Activated CD8-positive, alpha-beta memory T cell treated with anti-CD3 and anti-CD28 coated beads, Interleukin-2, amount 10 ng/mL, durations not matched to agents 7 days and 5 days (primary cell): Measurements from ENCODE around the gene OR8D4. TPM values are rescaled to one million over a fixed set of nuclear protein-coding genes. Genes with fewer than 3 reads are reported as not detected.
"Not testable (repeated sequence)": the region's sequence is repeated elsewhere in the genome, so short reads cannot be mapped to it uniquely, and the experiment has no call there.

Source experiments
- ATAC-seq: fragments of 150-1000 bp; cut with Tn5 transposase; one replicate; pipeline ENCODE4 v1.10.0; 2021; ENCODE audit warnings: moderate library complexity
- CTCF ChIA-PET: fragments of 350-600 bp; sonication (Branson Sonifier 250); formaldehyde crosslinking; loops from one replicate; lab custom pipeline; 2021; ENCODE audit warnings: antibody characterized with exemption; lab: Charles Lee
- DNase-seq: peaks from one replicate; pipeline ENCODE4 v3.0.0-alpha.2; 2020
- H3K27ac Mint-ChIP-seq: one replicate; pipeline ENCODE4 v1.8.0; 2021; ENCODE audit warnings: mild to moderate bottlenecking, mixed read lengths
- H3K27me3 Mint-ChIP-seq: one replicate; pipeline ENCODE4 v1.8.0; 2021; ENCODE audit warnings: mixed read lengths
- H3K36me3 Mint-ChIP-seq: one replicate; pipeline ENCODE4 v1.8.0; 2021; ENCODE audit warnings: mild to moderate bottlenecking, mixed read lengths
- H3K4me1 Mint-ChIP-seq: one replicate; pipeline ENCODE4 v1.8.0; 2021; ENCODE audit warnings: mixed read lengths
- H3K4me3 Mint-ChIP-seq: one replicate; pipeline ENCODE4 v1.8.0; 2021; ENCODE audit warnings: mild to moderate bottlenecking, moderate library complexity, mixed read lengths
- H3K9me3 Mint-ChIP-seq: one replicate; pipeline ENCODE4 v1.8.0; 2022; ENCODE audit warnings: low read depth, mixed read lengths
- total RNA-seq, 2 experiments: library from RNA; stranded (reverse); gene quantifications; one replicate each; pipeline ENCODE4 v1.2.3, GENCODE V29; 2021

The OR8D4 gene
- not detected for total RNA-seq

DNA sequence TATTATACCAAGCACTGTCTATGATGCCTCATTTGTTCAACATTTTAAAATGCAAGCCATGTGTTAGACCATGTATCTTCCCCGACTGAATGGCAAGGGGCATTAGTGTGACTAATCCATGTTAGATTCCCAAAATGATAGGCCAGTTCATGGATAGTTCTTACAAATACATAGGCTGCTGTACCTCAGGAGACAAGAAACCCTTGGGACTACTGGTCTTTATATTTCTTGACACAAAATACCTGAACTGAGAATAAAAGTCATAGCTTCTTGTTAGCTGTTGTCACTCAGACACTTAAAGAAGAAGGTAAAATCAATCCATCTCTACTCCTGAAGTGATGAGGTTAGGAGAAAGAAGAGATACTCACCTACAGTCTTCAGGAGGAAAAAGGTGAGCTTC lies at the start of gene OR8D4:
Gene OR8D4, plus strand, starts transcription at position 301 of the 400 bp plus-strand sequence. CDS start 4,265 bp downstream, outside the sequence.
- H3K36me3 Mint-ChIP-seq = no peaks in the 10 kb centered on the region
- DNase-seq (no peak), ATAC-seq (no peak)
- H3K4me3 Mint-ChIP-seq = no peak within 1 kb of the TSS
- H3K4me1 Mint-ChIP-seq = peaks cover 6% of the 10 kb centered on the region
- CTCF ChIA-PET = no interaction called here
- no peaks in the 10 kb centered on the region for H3K9me3 Mint-ChIP-seq
- H3K27ac Mint-ChIP-seq = no peak within 1 kb of the TSS
- H3K27me3 Mint-ChIP-seq = peaks cover 13% of the 10 kb centered on the region

DNA sequence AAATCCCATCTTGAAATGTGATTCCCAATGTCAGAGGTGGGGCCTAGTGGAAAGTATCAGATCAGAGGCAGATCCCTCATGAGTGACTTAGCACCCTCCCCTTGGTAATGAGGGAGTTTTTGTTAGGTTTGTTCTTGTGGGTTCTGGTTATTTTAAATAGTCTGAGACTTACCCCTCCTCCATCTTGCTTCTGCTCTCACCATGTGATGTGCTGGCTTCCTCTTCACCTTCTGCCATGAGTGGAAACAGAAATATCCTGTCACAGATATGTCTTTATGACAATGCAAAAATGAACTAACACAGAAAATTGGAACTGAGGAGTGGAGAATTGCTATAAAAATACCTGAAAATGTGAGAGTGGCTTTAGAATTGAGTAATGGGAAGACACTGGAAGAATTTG lies 49.6 kb upstream of the OR8D4 start:
- H3K27me3 Mint-ChIP-seq = peaks cover 12% of the 10 kb centered on the region
- H3K27ac Mint-ChIP-seq = no peak overlapping the region
- CTCF ChIA-PET = no interaction called here
- peaks cover 2% of the 10 kb centered on the region for H3K9me3 Mint-ChIP-seq
- no peak overlapping the region for H3K4me3 Mint-ChIP-seq
- H3K4me1 Mint-ChIP-seq = no peaks in the 10 kb centered on the region
- ATAC-seq (no peak), DNase-seq (no peak)
- no peaks in the 10 kb centered on the region for H3K36me3 Mint-ChIP-seq

- CTCF ChIA-PET = no interaction called here
- DNase-seq (no peak), ATAC-seq (no peak)
- peaks cover 2% of the 10 kb centered on the region for H3K9me3 Mint-ChIP-seq
- H3K36me3 Mint-ChIP-seq = no peaks in the 10 kb centered on the region
- H3K27me3 Mint-ChIP-seq = peaks cover 11% of the 10 kb centered on the region
- H3K4me1 Mint-ChIP-seq = no peaks in the 10 kb centered on the region
- no peak overlapping the region for H3K4me3 Mint-ChIP-seq
- H3K27ac Mint-ChIP-seq = no peak overlapping the region
Measured at GRCh38 chr11:123853038-123853437, 48.9 kb upstream of the OR8D4 start.

- Mint-ChIP-seq H3K36me3 (no peaks in the 10 kb centered on the region), H3K9me3 (peaks cover 2% of the 10 kb centered on the region), H3K27me3 (no peaks in the 10 kb centered on the region), H3K27ac (no peak overlapping the region), H3K4me1 (no peaks in the 10 kb centered on the region), H3K4me3 (no peak overlapping the region)
- CTCF ChIA-PET = no interaction called here
- no peak for ATAC-seq
- DNase-seq = no peak
Measured at GRCh38 chr11:123856444-123856843, 45.5 kb upstream of the OR8D4 start.

DNA sequence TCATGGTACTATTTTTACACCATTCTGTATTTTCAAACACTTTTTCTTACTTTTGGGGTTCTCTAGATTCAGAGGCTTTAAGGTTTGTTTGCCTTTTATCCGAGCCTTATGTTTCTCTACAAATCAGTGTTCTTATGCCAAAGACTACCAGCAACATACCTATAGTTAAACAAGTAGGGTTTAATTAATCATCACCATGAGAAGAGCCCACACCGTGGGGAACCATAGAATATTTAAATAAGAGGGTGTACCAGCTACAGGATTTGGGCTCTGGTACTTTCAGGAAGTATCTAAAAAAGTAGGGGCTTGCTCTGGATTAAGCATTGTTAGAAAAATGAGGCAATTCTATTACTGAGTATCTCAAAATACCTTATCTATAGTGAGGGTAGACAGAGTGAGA lies 42.2 kb upstream of the OR8D4 start:
- H3K4me3 Mint-ChIP-seq = no peak overlapping the region
- no peaks in the 10 kb centered on the region for H3K4me1 Mint-ChIP-seq
- CTCF ChIA-PET = no interaction called here
- DNase-seq (no peak), ATAC-seq (no peak)
- peaks cover 2% of the 10 kb centered on the region for H3K9me3 Mint-ChIP-seq
- no peaks in the 10 kb centered on the region for H3K36me3 Mint-ChIP-seq
- no peak overlapping the region for H3K27ac Mint-ChIP-seq
- H3K27me3 Mint-ChIP-seq = no peaks in the 10 kb centered on the region

DNA sequence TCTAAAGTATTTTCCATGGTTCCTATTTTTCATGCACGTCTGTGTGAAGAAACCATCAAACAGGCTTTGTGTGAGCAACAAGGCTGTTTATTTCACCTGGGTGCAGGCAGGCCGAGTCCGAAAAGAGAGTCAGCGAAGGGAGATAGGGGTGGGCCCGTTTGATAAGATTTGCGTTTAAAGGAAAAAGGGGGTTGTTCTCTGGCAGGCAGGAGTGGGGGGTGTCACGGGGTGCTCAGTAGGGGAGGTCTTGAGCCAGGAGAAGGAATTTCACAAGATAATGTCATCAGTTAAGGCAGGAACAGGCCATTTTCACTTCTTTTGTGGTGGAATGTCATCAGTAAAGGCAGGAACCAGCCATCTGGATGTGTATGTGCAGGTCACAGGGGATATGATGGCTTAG lies 36.7 kb upstream of the OR8D4 start:
- not testable (repeated sequence) for ATAC-seq, H3K27me3 Mint-ChIP-seq, H3K9me3 Mint-ChIP-seq

GRCh38 chr11:123867795-123868194 lies 34.2 kb upstream of the OR8D4 start:
- DNase-seq, CTCF ChIA-PET, H3K4me1 Mint-ChIP-seq, H3K9me3 Mint-ChIP-seq, H3K27me3 Mint-ChIP-seq, H3K27ac Mint-ChIP-seq, ATAC-seq, H3K36me3 Mint-ChIP-seq, H3K4me3 Mint-ChIP-seq: not testable (repeated sequence)

More for the DNA sequence above, 36.7 kb upstream of the OR8D4 start:
- H3K36me3 Mint-ChIP-seq, DNase-seq, H3K27ac Mint-ChIP-seq, CTCF ChIA-PET, H3K4me3 Mint-ChIP-seq, H3K4me1 Mint-ChIP-seq: not testable (repeated sequence)

- Mint-ChIP-seq H3K4me3 (no peak overlapping the region), H3K36me3 (no peaks in the 10 kb centered on the region), H3K27me3 (no peaks in the 10 kb centered on the region), H3K27ac (no peak overlapping the region), H3K4me1 (no peaks in the 10 kb centered on the region), H3K9me3 (no peaks in the 10 kb centered on the region)
- DNase-seq (no peak), ATAC-seq (no peak)
- CTCF ChIA-PET = no interaction called here
Measured at GRCh38 chr11:123880912-123881311, 21.1 kb upstream of the OR8D4 start.

GRCh38 chr11:123885570-123885969 lies 16.4 kb upstream of the OR8D4 start, which contains the start of gene TMEM225:
TMEM225 (minus strand) TSS chr11:123885670; CDS start chr11:123885425, 245 bp downstream.
- Mint-ChIP-seq H3K4me3 (no peak within 1 kb of the TSS), H3K27ac (no peak within 1 kb of the TSS), H3K36me3 (no peaks in the 10 kb centered on the region), H3K9me3 (no peaks in the 10 kb centered on the region), H3K4me1 (no peaks in the 10 kb centered on the region), H3K27me3 (no peaks in the 10 kb centered on the region)
- CTCF ChIA-PET = no interaction called here
- DNase-seq (no peak), ATAC-seq (no peak)

DNA sequence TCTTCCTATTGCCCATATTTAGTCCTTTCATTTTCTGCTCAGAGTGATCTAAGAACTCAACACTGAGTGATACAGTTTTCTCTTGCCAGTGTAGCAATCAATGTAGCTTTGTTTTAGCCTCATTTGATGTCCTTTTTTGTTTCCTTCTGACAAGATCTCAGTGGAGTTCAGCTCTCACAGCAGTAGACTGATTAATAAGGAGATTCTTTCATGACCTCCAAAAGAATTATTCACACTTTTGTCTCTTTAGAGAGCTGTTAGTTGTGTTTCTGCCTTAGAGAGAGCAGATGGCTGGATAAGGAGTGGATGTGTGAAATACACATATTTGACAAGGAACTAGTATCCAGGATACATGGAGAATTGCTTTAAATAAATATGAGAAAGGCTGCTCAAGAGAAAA lies 9.9 kb upstream of the OR8D4 start:
- H3K27ac Mint-ChIP-seq = no peak overlapping the region
- H3K27me3 Mint-ChIP-seq = peaks cover 3% of the 10 kb centered on the region
- ATAC-seq (no peak), DNase-seq (no peak)
- no peaks in the 10 kb centered on the region for H3K4me1 Mint-ChIP-seq
- H3K36me3 Mint-ChIP-seq = no peaks in the 10 kb centered on the region
- CTCF ChIA-PET = no interaction called here
- H3K4me3 Mint-ChIP-seq = no peak overlapping the region
- no peaks in the 10 kb centered on the region for H3K9me3 Mint-ChIP-seq

DNA sequence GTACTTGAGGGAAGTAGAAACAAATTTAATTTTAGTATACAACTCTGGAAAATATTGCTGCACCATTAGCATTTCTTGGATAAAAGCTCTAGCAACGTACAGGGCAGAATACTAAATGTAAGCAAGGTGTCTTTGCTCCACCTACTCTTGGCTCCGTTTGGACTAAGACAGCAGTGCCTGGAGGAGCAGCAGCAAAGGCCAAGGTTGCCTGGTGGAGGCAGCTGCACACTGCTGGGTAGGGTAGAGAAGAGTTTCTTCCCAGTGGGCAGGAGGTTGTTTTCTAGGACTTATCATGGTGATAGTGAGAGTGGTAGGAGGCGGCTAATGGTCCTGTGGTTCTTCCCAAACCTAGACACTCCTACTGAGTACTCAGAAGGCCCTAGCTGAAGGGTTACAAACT lies 2.2 kb upstream of the OR8D4 start:
- H3K27me3 Mint-ChIP-seq = peaks cover 9% of the 10 kb centered on the region
- H3K36me3 Mint-ChIP-seq = no peaks in the 10 kb centered on the region
- no peaks in the 10 kb centered on the region for H3K9me3 Mint-ChIP-seq
- H3K4me3 Mint-ChIP-seq = no peak overlapping the region
- CTCF ChIA-PET = no interaction called here
- ATAC-seq (no peak), DNase-seq (no peak)
- H3K27ac Mint-ChIP-seq = no peak overlapping the region
- peaks cover 6% of the 10 kb centered on the region for H3K4me1 Mint-ChIP-seq

- Mint-ChIP-seq H3K9me3 (no peaks in the 10 kb centered on the region), H3K27me3 (peaks cover 13% of the 10 kb centered on the region), H3K27ac (no peak overlapping the region)
Measured at GRCh38 chr11:123903932-123904331, 2.0 kb downstream of the OR8D4 start.

DNA sequence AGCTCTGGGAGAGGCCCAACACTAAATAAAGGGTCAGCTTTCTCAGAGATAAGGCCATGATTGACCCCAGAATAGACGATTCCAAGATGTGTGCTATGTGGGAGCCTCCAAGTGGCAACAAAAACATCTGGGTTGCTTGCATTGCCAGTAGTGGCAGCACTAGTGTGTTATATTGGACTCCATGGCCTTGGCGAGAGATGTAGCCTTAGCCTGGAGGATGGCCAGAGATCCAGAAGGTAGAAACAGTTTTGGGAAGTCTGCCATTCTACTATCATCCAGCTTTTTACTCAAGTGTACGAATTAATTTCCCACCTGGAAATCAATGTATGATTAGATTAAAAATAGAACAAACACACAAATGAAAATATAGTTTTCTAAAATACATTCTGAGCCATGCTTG lies 3.0 kb downstream of the OR8D4 start:
- CTCF ChIA-PET = no interaction called here
- Mint-ChIP-seq H3K36me3 (no peaks in the 10 kb centered on the region), H3K27ac (no peak overlapping the region), H3K9me3 (no peaks in the 10 kb centered on the region), H3K4me1 (peaks cover 6% of the 10 kb centered on the region), H3K27me3 (peaks cover 16% of the 10 kb centered on the region), H3K4me3 (no peak overlapping the region)
- no peak for ATAC-seq
- DNase-seq = no peak

More at GRCh38 chr11:123903932-123904331, 2.0 kb downstream of the OR8D4 start:
- Mint-ChIP-seq H3K4me3 (no peak overlapping the region), H3K4me1 (peaks cover 6% of the 10 kb centered on the region), H3K36me3 (no peaks in the 10 kb centered on the region)
- no peak for DNase-seq
- CTCF ChIA-PET = no interaction called here
- ATAC-seq = no peak

DNA sequence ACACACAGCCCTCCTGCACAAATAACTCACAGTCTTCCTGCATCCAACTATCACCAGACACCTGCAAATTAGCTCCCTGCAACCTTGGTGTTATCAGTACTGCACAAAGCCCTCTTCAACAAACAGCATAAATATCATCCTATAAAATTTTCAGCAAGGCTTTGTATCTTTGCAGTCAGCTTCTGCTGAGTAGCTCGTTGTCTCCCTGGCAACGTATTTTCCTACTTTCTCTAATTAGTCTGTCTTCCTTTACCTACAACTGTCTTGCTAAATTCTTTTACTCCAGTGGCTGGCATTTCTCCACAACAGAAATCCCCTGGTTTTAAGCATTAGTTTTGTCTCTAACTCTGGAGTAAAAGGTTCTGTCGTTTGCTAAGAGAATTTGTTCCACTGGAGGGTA lies 3.9 kb downstream of the OR8D4 start:
- no peaks in the 10 kb centered on the region for H3K9me3 Mint-ChIP-seq
- peaks cover 16% of the 10 kb centered on the region for H3K27me3 Mint-ChIP-seq
- H3K4me1 Mint-ChIP-seq = peaks cover 6% of the 10 kb centered on the region

GRCh38 chr11:123920943-123921342 lies 19.0 kb downstream of the OR8D4 start:
- Mint-ChIP-seq H3K36me3 (no peaks in the 10 kb centered on the region), H3K27me3 (no peaks in the 10 kb centered on the region), H3K9me3 (no peaks in the 10 kb centered on the region), H3K27ac (no peak overlapping the region), H3K4me1 (no peaks in the 10 kb centered on the region), H3K4me3 (no peak overlapping the region)
- no peak for ATAC-seq
- DNase-seq = no peak
- CTCF ChIA-PET = no interaction called here

More for the DNA sequence above, 3.9 kb downstream of the OR8D4 start:
- DNase-seq = no peak
- Mint-ChIP-seq H3K4me3 (no peak overlapping the region), H3K27ac (no peak overlapping the region), H3K36me3 (no peaks in the 10 kb centered on the region)
- CTCF ChIA-PET = no interaction called here
- ATAC-seq = no peak
